Peyer's patch (tissue), 4 donors: ENCODE data around the gene CNTN2.

Experiments used
- CTCF ChIP-seq, 6 experiments: fragments of 450-650 bp in 4 of 6; fragments of 200-600 bp in 2 of 6; sonication (generic) in 1 of 6; IDR thresholded peaks; one replicate each; pipeline ENCODE4 v1.5.1; 2017 to 2019; ENCODE audit warnings: antibody characterized with exemption in 6 of 6, mild to moderate bottlenecking in 3 of 6, moderate library complexity in 1 of 6
- POLR2A ChIP-seq, 2 donors: fragments of 450-650 bp; IDR thresholded peaks; one replicate each; pipeline ENCODE4 v1.5.1; 2017; ENCODE audit warnings: antibody characterized with exemption in 2 of 2, mild to moderate bottlenecking in 2 of 2, moderate library complexity in 2 of 2

DNA sequence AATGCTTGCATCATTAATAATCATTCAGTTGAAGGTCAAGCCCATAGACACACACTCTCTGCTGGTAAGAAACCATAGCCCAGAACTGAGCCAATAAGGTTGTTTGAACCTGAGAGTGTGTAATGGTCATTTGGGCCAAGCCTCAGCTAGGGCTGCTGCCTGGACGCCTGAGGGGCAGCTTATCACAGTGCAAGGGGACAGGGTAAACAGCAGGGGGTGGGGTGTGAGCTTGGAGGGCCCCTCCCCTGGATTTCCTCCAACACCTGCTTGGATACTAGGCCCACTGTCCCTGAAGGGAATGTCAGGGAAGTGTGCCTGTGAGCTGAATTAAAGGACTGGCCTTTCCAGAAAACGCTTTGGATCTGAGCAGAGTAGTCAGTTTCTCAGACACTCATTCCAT, 24.6 kb upstream of the CNTN2 start:
- no peak for TF ChIP-seq CTCF (IDR thresholded peaks at IDR 0.05)
- TF ChIP-seq POLR2A (IDR thresholded peaks at IDR 0.05), result no peak
